Measurements from ENCODE around the gene DLL4.

The DLL4 gene

DNA sequence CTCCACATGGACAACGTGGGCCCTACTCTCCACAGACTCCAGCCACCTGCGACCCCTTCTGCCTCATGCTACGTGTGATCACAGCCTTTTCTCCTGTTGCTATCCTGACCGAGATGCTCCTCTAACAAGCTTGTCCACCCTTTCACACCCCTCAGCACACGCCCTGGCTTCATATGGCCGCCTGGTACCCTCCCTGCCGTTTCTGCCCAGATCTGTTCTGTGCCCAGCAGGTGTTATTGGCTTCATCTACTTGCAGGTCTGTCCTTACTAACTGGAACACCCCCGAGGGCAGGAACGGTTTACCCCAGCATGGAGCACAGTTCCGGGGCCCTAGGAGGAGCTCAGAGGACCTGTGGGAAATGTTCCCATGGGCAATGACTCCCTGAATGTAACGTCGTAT lies 34.1 kb downstream of the DLL4 start:
- H3K36me3 Mint-ChIP-seq (ENCODE audit: low read depth), result no peaks in the 10 kb centered on the region
- H3K27ac Mint-ChIP-seq, result no peak overlapping the region
- no peaks in the 10 kb centered on the region for H3K27me3 Mint-ChIP-seq
- no peak overlapping the region for H3K4me3 Mint-ChIP-seq
- no peak for DNase-seq
- H3K4me1 Mint-ChIP-seq (ENCODE audit: low read depth), result peaks cover 1% of the 10 kb centered on the region
- no peaks in the 10 kb centered on the region for H3K9me3 Mint-ChIP-seq

DNA sequence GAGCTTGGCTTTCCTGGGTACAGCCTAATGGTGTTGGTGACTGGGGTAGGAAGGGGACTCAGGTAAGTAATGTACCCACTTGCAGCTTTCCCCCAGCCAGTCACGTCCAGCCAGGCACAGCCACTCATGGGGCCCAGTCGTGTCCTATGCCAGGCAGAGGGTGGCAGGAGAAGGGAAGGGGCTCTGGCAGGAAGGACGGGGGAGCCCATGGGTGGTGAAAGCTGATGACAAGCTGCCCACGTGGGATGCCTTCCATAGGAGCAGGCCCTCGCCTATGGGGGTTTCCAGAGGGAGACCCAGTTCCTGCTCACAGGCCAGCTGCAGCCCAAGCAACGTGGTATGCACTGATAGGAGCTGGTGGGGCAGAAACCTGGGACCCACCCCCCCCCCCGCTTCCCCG lies 34.9 kb downstream of the DLL4 start:
- Mint-ChIP-seq H3K27me3 (no peaks in the 10 kb centered on the region), H3K4me1 (ENCODE audit: low read depth) (peaks cover 1% of the 10 kb centered on the region), H3K9me3 (no peaks in the 10 kb centered on the region), H3K4me3 (no peak overlapping the region), H3K36me3 (ENCODE audit: low read depth) (no peaks in the 10 kb centered on the region), H3K27ac (no peak overlapping the region)
- DNase-seq, result no peak

DNA sequence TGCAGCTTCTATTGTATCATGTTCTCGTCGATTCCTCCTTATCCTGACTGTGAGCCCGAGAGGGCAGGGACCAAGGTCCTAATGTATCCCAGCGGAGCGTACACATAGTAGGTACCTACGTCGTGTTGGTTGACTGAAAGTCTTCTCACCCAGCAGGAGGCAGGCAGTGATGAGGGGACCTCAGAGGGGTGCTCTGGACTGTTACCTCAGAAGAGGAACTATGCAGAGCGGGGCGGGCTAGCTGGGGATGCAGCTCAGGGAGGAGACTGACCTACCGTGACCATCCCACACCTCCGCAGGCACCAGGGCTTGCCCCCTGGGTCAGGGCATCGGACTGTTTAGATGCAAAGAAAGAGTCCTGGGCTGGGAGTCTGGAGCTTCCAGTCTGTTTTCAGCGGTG lies 35.5 kb downstream of the DLL4 start:
- H3K36me3 Mint-ChIP-seq (ENCODE audit: low read depth), result no peaks in the 10 kb centered on the region
- no peaks in the 10 kb centered on the region for H3K27me3 Mint-ChIP-seq
- H3K4me1 Mint-ChIP-seq (ENCODE audit: low read depth), result peaks cover 1% of the 10 kb centered on the region
- no peaks in the 10 kb centered on the region for H3K9me3 Mint-ChIP-seq
- no peak for DNase-seq
- no peak overlapping the region for H3K27ac Mint-ChIP-seq
- no peak overlapping the region for H3K4me3 Mint-ChIP-seq

DNA sequence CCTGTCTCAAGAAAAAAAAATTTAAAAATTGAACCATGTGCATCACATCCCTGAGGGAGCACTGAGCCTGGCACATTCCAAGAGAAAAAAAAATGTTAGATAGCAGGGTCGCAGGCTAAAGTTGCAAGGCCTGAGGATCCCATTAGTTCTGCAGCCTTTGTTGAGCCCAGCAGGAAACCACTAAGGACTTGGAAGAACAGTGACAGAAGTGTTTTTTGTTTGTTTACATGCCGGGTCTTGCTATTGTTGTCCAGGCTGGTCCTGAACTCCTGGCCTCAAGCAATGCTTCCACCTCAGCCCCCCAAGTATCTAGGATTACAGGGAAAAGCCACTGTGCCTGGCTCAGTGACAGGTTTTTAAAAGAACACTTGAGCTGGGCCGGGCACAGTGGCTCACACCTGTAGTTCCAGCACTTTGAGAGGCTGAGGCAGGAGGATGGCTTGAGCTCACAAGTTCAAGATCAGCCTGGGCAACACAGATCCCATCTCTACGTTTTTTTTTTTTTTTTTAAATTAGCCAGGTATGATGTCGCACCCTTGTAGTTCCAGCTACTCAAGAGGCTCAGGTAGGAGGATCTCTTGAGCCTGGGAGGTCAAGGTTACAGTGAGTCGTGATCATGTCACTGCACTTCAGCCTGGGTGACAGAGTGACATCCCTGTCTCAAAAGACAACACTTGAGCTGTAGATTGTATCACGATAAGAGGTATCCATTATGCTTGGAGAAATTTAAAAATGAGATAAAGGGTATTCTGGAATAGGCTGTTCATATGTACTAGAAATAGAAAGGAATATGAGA lies 39.3 kb downstream of the DLL4 start:
- no peaks in the 10 kb centered on the region for H3K9me3 Mint-ChIP-seq
- H3K27ac Mint-ChIP-seq, result no peak overlapping the region
- H3K4me1 Mint-ChIP-seq (ENCODE audit: low read depth), result no peaks in the 10 kb centered on the region
- H3K27me3 Mint-ChIP-seq, result no peaks in the 10 kb centered on the region
- H3K4me3 Mint-ChIP-seq, result no peak overlapping the region
- H3K36me3 Mint-ChIP-seq (ENCODE audit: low read depth), result no peaks in the 10 kb centered on the region
- no peak for DNase-seq

DNA sequence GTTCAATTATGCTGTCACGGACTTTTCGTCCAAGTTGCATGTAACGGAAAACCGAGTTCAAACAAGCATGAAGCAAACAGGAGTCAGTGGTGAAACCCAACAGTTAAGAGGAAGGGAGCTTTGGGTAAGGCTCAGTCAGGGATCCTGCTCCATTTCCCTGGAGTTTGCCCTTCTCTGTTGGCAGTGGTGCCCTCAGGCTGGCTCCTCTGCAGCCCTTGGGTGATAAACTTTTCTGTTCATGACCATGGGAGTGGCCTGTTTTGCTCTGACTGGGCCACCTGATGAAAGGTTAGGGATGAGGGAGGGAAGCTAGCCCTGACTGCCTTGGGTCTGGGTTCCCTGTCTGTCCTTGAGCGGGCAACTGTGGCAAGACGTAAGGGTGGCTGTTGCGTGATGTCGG lies 40.2 kb downstream of the DLL4 start:
- H3K27me3 Mint-ChIP-seq, result no peaks in the 10 kb centered on the region
- H3K4me1 Mint-ChIP-seq (ENCODE audit: low read depth), result no peaks in the 10 kb centered on the region
- H3K4me3 Mint-ChIP-seq, result no peak overlapping the region
- H3K27ac Mint-ChIP-seq, result no peak overlapping the region
- no peak for DNase-seq
- H3K36me3 Mint-ChIP-seq (ENCODE audit: low read depth), result peaks cover 2% of the 10 kb centered on the region
- no peaks in the 10 kb centered on the region for H3K9me3 Mint-ChIP-seq

DNA sequence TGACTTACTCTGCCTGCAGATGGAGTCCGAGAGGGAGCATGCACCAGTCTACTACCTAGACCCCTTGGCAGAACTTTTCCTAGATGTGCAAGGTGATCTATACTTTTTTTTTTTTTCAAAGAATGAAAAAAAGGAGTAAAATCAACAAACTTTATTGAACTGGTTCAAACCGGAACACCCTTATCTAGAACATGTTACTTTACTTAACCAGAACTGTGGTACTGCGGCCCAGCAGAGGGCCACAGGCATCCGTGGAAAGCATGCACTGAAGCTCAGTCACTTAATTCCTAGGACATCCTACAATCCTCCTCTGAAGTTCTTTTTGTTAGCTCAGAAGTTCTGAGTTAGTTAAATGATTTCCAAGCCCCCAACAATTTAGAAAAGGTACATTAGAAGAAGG lies 45.7 kb downstream of the DLL4 start:
- DNase-seq, result no peak
- Mint-ChIP-seq H3K4me3 (no peak overlapping the region), H3K9me3 (no peaks in the 10 kb centered on the region), H3K27ac (no peak overlapping the region), H3K27me3 (no peaks in the 10 kb centered on the region), H3K4me1 (ENCODE audit: low read depth) (no peaks in the 10 kb centered on the region), H3K36me3 (ENCODE audit: low read depth) (peaks cover 49% of the 10 kb centered on the region)

DNA sequence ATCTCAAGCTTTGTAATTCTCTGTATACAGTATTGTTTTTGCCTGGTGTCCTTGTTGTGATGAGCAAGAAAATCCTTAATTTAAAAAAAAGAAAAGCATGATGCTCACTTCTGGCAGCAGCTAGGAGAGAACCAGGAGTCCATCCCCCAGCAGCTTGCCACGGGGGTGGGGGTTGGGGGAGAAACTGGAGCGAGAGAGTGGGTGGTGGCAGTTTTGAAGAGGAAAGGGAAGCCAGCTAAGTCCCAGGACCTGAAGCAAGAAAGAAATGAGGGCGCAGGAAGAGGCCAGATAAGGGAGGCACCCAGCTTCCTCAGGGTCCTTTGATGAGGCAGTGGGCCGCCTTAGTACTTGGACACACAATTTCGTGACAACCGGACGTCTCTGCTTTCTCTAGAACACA lies 47.7 kb downstream of the DLL4 start:
- H3K36me3 Mint-ChIP-seq (ENCODE audit: low read depth), result peaks cover 69% of the 10 kb centered on the region

DNA sequence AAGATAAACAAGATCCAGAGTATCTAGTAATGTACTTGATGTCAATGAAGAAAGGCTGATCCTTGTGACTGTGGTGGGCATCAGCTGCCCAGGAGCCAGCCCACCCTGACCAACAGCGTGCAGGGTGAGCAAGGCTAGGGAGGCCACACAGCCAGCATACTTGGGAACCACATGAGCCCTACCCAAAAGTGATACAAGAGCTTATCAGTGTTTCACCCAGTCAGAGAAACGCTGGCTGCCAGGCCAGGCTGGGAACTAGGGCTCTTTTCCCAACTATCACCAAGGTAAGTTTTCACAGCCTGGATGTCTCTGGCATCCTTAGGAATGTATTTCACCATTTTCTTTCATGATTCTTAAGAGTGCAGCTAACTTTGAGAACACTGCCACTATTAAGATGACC lies 49.0 kb downstream of the DLL4 start:
- Mint-ChIP-seq H3K36me3 (ENCODE audit: low read depth) (peaks cover 82% of the 10 kb centered on the region), H3K9me3 (no peaks in the 10 kb centered on the region), H3K4me1 (ENCODE audit: low read depth) (no peaks in the 10 kb centered on the region), H3K27me3 (no peaks in the 10 kb centered on the region), H3K4me3 (no peak overlapping the region), H3K27ac (no peak overlapping the region)
- no peak for DNase-seq

More for the DNA sequence above, 47.7 kb downstream of the DLL4 start:
- Mint-ChIP-seq H3K4me1 (ENCODE audit: low read depth) (no peaks in the 10 kb centered on the region), H3K27me3 (no peaks in the 10 kb centered on the region), H3K4me3 (no peak overlapping the region), H3K27ac (peak overlapping the region; percentile 74), H3K9me3 (no peaks in the 10 kb centered on the region)
- DNase-seq, result no peak

DNA sequence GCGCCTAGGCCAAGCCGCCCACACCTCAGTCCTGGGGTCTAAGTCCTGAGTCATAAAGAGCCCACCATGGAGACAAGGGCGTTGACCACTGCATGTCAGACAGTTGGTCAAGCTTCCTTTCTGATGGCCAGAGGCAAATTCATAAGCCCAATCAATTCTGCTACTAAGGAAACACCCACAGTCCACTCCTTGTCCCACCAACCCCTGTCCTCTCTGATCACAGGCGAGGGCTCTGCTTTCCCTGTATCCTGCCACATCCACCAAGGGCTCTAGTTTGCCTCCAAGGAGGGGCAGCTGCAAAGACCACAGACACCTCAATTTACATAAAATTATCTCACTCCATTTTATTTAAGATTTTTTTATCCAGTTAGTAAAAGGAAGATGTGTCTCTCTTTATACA lies 49.4 kb downstream of the DLL4 start:
- H3K4me1 Mint-ChIP-seq (ENCODE audit: low read depth), result no peaks in the 10 kb centered on the region
- H3K27me3 Mint-ChIP-seq, result no peaks in the 10 kb centered on the region
- peaks cover 86% of the 10 kb centered on the region for H3K36me3 Mint-ChIP-seq (ENCODE audit: low read depth)
- H3K9me3 Mint-ChIP-seq, result no peaks in the 10 kb centered on the region
- DNase-seq, result no peak
- peak overlapping the region; percentile 24 for H3K27ac Mint-ChIP-seq
- no peak overlapping the region for H3K4me3 Mint-ChIP-seq

DNA sequence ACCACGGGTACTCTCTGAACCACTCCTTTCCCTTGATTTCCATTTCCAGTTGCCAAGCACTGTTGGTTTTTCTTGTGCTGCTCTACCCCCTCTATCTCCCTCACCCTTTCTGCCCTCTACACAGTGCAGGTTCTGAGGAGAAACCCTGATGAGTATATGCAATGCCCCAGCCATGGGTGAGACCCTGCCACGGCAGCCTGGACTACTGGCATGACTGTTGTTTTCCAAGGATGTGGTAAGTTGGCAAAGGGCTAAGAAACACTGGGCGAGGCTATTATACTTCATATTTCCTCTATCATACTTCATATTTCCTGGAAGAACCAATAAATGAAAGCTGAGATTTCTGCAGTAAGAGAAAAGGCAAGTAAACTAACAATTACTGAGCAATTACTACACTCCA lies 52.0 kb downstream of the DLL4 start:
- no peaks in the 10 kb centered on the region for H3K9me3 Mint-ChIP-seq
- H3K36me3 Mint-ChIP-seq (ENCODE audit: low read depth), result peaks cover 100% of the 10 kb centered on the region
- DNase-seq, result no peak
- H3K4me1 Mint-ChIP-seq (ENCODE audit: low read depth), result no peaks in the 10 kb centered on the region
- H3K4me3 Mint-ChIP-seq, result no peak overlapping the region
- peak overlapping the region; percentile 10 for H3K27ac Mint-ChIP-seq
- no peaks in the 10 kb centered on the region for H3K27me3 Mint-ChIP-seq

DNA sequence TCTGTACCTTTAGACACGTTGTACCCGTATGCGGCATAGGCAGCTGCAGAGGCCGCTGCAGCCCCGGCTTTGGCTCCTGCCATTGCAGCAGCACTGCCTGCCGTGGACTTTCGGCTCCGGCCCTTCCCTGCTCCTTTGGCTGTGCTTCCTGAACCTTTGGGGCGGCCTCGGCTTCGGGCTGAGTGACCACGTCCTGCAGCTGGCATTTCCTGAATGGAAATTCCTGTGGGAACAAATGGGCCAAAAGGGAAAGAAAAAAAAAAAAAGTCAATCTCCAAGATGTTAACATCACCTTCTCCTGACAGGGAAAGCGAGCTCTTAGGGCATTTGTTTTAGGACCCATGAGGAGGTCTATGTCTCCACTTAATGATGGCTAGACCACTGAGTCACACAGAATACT lies 53.7 kb downstream of the DLL4 start:
- Mint-ChIP-seq H3K4me1 (ENCODE audit: low read depth) (no peaks in the 10 kb centered on the region), H3K4me3 (no peak overlapping the region), H3K27ac (no peak overlapping the region), H3K36me3 (ENCODE audit: low read depth) (peaks cover 100% of the 10 kb centered on the region), H3K9me3 (no peaks in the 10 kb centered on the region), H3K27me3 (no peaks in the 10 kb centered on the region)
- no peak for DNase-seq

DNA sequence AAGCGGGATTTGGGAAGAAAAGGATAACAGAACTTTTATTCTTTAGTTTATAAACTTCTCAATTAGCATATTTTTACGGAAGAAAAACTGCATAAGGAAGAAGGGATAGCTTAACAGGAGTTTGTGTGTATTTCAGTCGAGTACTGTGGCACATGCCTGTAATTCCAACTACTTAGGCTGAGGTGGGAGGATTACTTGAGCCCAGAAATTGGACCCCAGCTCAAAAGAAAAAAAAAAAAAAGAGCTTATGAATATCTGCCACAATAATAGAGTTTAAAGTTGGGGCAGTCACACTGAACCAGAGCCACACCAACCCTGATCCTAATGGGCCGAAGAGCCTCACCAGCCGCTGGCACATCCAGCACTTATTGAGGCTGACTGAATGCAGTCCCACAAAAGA lies 55.3 kb downstream of the DLL4 start:
- DNase-seq, result no peak
- Mint-ChIP-seq H3K36me3 (ENCODE audit: low read depth) (peaks cover 93% of the 10 kb centered on the region), H3K9me3 (no peaks in the 10 kb centered on the region), H3K27me3 (no peaks in the 10 kb centered on the region), H3K27ac (no peak overlapping the region), H3K4me3 (no peak overlapping the region), H3K4me1 (ENCODE audit: low read depth) (no peaks in the 10 kb centered on the region)

DNA sequence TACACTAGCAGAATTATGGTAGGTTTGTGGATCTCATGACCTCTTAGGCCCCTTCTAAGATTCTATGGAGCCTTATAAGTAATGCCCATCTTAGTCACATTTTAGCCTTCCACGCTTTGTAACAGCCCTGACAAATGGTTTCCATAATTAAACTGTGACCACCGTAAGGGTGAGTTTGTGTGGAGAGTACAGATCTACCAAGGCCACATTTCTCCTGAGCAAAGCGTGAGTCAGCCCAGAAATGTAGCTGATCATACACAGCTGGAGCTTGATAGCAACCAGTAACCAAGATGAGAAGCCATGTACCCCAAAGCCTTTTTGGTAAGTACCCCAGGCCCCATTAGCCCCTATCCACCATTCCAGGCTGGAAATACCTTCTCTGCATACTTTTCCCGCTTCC lies 55.8 kb downstream of the DLL4 start:
- H3K9me3 Mint-ChIP-seq, result no peaks in the 10 kb centered on the region
- H3K27me3 Mint-ChIP-seq, result no peaks in the 10 kb centered on the region
- DNase-seq, result no peak
- no peak overlapping the region for H3K4me3 Mint-ChIP-seq
- peaks cover 93% of the 10 kb centered on the region for H3K36me3 Mint-ChIP-seq (ENCODE audit: low read depth)
- H3K27ac Mint-ChIP-seq, result no peak overlapping the region
- H3K4me1 Mint-ChIP-seq (ENCODE audit: low read depth), result peaks cover 3% of the 10 kb centered on the region

DNA sequence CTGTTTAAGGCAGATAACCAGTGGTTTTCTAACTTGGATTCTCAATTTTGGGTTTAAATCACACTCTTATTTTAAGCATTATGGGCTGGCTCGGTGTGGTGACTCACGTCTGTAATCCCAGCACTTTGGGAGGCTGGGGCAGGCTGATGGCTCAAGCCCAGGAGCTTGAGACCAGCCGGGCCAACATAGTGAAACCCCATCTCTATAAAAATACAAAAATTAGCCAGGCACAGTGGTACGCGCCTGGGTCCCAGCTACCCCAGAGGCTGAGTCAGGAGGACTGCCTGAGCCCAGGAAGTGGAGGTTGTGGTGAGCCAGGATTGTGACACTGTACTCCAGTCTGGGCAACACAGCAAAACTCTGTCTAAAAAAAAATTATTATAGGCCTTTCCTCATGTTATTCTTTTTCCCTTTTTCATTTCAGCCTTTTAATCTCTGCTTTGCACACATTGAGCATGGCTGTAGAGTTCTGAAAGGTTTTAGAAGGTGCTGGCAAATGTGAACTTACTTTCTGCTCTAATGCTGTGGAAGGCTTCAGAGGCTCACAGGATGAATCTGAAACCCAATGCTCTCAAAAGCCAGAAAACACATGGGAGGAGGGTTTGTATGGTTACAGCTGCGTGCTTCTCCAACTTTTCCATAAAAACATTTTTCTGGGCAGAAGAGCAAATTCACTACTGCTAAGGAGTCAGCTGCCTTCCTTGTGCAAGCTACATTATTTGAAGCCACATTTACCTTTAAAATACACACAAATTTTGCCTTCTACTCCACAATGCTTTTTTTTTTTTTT lies 56.6 kb downstream of the DLL4 start:
- Mint-ChIP-seq H3K36me3 (ENCODE audit: low read depth) (peaks cover 93% of the 10 kb centered on the region), H3K4me1 (ENCODE audit: low read depth) (peaks cover 11% of the 10 kb centered on the region), H3K9me3 (no peaks in the 10 kb centered on the region), H3K27ac (no peak overlapping the region), H3K4me3 (no peak overlapping the region), H3K27me3 (no peaks in the 10 kb centered on the region)
- DNase-seq, result no peak

DNA sequence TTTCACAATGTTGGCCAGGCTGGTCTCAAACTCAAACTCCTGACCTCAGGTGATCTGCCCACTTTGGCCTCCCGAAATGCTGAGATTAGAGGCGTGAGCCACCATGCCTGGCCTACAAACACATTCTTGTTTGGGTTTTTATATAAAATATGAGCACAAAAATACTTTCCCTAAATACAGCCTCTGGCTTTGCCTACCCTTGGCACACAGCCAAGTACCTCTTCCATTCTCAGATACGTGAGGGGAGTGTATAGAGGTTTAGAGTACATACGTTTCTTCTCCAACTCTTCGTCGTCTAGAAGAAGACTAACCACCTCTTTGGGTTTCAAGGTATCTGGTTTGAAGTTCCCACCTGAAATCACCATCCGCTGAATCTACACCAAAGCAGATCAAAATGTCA lies 57.7 kb downstream of the DLL4 start:
- H3K4me3 Mint-ChIP-seq, result no peak overlapping the region
- peaks cover 19% of the 10 kb centered on the region for H3K4me1 Mint-ChIP-seq (ENCODE audit: low read depth)
- DNase-seq, result no peak
- H3K36me3 Mint-ChIP-seq (ENCODE audit: low read depth), result peaks cover 93% of the 10 kb centered on the region
- no peaks in the 10 kb centered on the region for H3K27me3 Mint-ChIP-seq
- no peaks in the 10 kb centered on the region for H3K9me3 Mint-ChIP-seq
- H3K27ac Mint-ChIP-seq, result no peak overlapping the region

Data from activated T-cell treated with anti-CD3 and anti-CD28 coated beads, Interleukin-2, amount 50 U/mL, for 24 hours (primary cell).